Hepatocyte (in vitro differentiated cells): Measurements from ENCODE around the gene CLINT1. TPM values are rescaled to one million over a fixed set of nuclear protein-coding genes. Genes with fewer than 3 reads are reported as not detected.

Source experiments
- DNase-seq: peaks from one replicate; pipeline ENCODE4 v3.0.0-alpha.2; 2016; ENCODE audit warnings: low spot score
- H2AFZ ChIP-seq: fragments of 200-600 bp; sonication (generic); 2 replicates; pipeline ENCODE4 v1.6.0; 2016; ENCODE audit warnings: antibody characterized with exemption, mild to moderate bottlenecking
- H3K27ac ChIP-seq: fragments of 200-600 bp; sonication (generic); 2 replicates; pipeline ENCODE4 v1.5.1; 2016; ENCODE audit warnings: mild to moderate bottlenecking
- H3K27me3 ChIP-seq: fragments of 200-600 bp; sonication (generic); 2 replicates; pipeline ENCODE4 v1.6.1; 2016
- H3K36me3 ChIP-seq: fragments of 200-600 bp; sonication (generic); replicated peaks from 2 replicates; pipeline ENCODE4 v1.5.1; 2016; ENCODE audit warnings: low read depth; ENCODE audit not compliant: insufficient read depth
- H3K4me1 ChIP-seq: fragments of 200-600 bp; sonication (generic); 2 replicates; pipeline ENCODE4 v1.5.1; 2016; ENCODE audit warnings: mild to moderate bottlenecking, moderate library complexity; ENCODE audit not compliant: insufficient read depth
- H3K4me2 ChIP-seq: fragments of 200-600 bp; sonication (generic); 2 replicates; pipeline ENCODE4 v1.6.0; 2016
- H3K4me3 ChIP-seq: fragments of 200-600 bp; sonication (generic); 2 replicates; pipeline ENCODE4 v1.5.1; 2016; ENCODE audit warnings: mild to moderate bottlenecking
- H3K79me2 ChIP-seq: fragments of 200-600 bp; sonication (generic); 2 replicates; pipeline ENCODE4 v1.6.0; 2017; ENCODE audit warnings: mild to moderate bottlenecking
- H3K9me2 ChIP-seq: fragments of 200-600 bp; sonication (generic); replicated peaks from 2 replicates; pipeline ENCODE4 v1.6.0; 2017; ENCODE audit warnings: mild to moderate bottlenecking; ENCODE audit not compliant: insufficient read depth
- H3K9me3 ChIP-seq: fragments of 200-600 bp; sonication (generic); 2 replicates; pipeline ENCODE4 v1.5.1; 2016; ENCODE audit warnings: low read depth, mild to moderate bottlenecking
- H4K20me1 ChIP-seq: fragments of 200-600 bp; sonication (generic); 2 replicates; pipeline ENCODE4 v1.6.0; 2016; ENCODE audit warnings: mild to moderate bottlenecking; ENCODE audit not compliant: insufficient read depth, poor library complexity, severe bottlenecking
- CTCF ChIP-seq: fragments of 200-600 bp; sonication (generic); IDR thresholded peaks from 2 replicates; pipeline ENCODE4 v1.5.1; 2016; ENCODE audit warnings: antibody characterized with exemption, mild to moderate bottlenecking; ENCODE audit not compliant: poor library complexity
- EZH2 ChIP-seq: fragments of 200-600 bp; sonication (generic); IDR thresholded peaks from 2 replicates; pipeline ENCODE4 v1.6.1; 2016; ENCODE audit warnings: antibody characterized with exemption, mild to moderate bottlenecking, borderline replicate concordance
- EZH2phosphoT487 ChIP-seq: fragments of 200-600 bp; sonication (generic); IDR thresholded peaks from one replicate; pipeline ENCODE4 v1.6.1; 2018; ENCODE audit warnings: antibody characterized with exemption, mild to moderate bottlenecking, low read depth, moderate library complexity; ENCODE audit not compliant: unreplicated experiment, severe bottlenecking
- WGBS: methylation state at CpG from one replicate; pipeline ENCODE4 v1.1.6; 2016; ENCODE audit warnings: low lambda C conversion rate; ENCODE audit errors: missing lambda C conversion rate; 5-methylcytosine and 5-hydroxymethylcytosine counted together
- polyA plus RNA-seq: library from polyadenylated mRNA; unstranded; fragments of >200 nt; fragmentation: Nextera tagmentation; extraction: Ambion mirVana; gene quantifications from 2 replicates; pipeline ENCODE4 v1.2.1, GENCODE V29; 2016
- total RNA-seq: library from RNA; depleted of rRNA; stranded (reverse); fragments of >200 nt; gene quantifications from 2 replicates; pipeline ENCODE4 v1.2.3, GENCODE V29; 2014

CLINT1 gene
- total RNA-seq (107 and 129 TPM in 2 replicates), polyA plus RNA-seq (78.0 and 84.0 TPM in 2 replicates)

GRCh38 chr5:157858527-157859226, at the start of gene CLINT1:
TSS of gene CLINT1 (minus strand) at chr5:157859145. CDS start at chr5:157858970, 175 bp downstream.
- peaks cover 23% of the 10 kb centered on the region for H3K4me1 ChIP-seq
- no peaks in the 10 kb centered on the region for H3K9me3 ChIP-seq
- peak within 1 kb of the TSS; percentile 64 for H2AFZ ChIP-seq
- peak within 1 kb of the TSS; percentile 89 for H3K4me3 ChIP-seq
- H3K27ac ChIP-seq = peak within 1 kb of the TSS; percentile 92
- peaks cover 42% of the 10 kb centered on the region for H4K20me1 ChIP-seq
- peaks cover 52% of the 10 kb centered on the region for H3K79me2 ChIP-seq
- WGBS = under 1% methylated on average over 46 of the region's 59 CpGs
- DNase-seq = peak; percentile 94
- H3K36me3 ChIP-seq = no peaks in the 10 kb centered on the region
- no peaks in the 10 kb centered on the region for H3K9me2 ChIP-seq
- H3K27me3 ChIP-seq = no peaks in the 10 kb centered on the region
- TF ChIP-seq CTCF = no peak
- TF ChIP-seq EZH2 = no peak
- no peak for TF ChIP-seq EZH2phosphoT487
- H3K4me2 ChIP-seq = peak within 1 kb of the TSS; percentile 79

- Histone ChIP-seq H3K9me2 (no peaks in the 10 kb centered on the region), H3K36me3 (no peaks in the 10 kb centered on the region), H3K27me3 (no peaks in the 10 kb centered on the region), H4K20me1 (no peaks in the 10 kb centered on the region), H2AFZ (no peak overlapping the region), H3K4me1 (no peaks in the 10 kb centered on the region), H3K4me2 (no peak overlapping the region), H3K4me3 (no peak overlapping the region), H3K79me2 (no peaks in the 10 kb centered on the region), H3K9me3 (no peaks in the 10 kb centered on the region), H3K27ac (no peak overlapping the region)
- 100% methylated on average over 1 of the region's 1 CpG for whole genome bisulfite sequencing
- TF ChIP-seq EZH2 = no peak
- no peak for TF ChIP-seq EZH2phosphoT487
- no peak for TF ChIP-seq CTCF
- DNase-seq = no peak
Observed at GRCh38 chr5:157908459-157908858, 49.5 kb upstream of the CLINT1 start.

GRCh38 chr5:157907479-157907878, 48.5 kb upstream of the CLINT1 start:
- Histone ChIP-seq H4K20me1 (no peaks in the 10 kb centered on the region), H3K4me3 (no peak overlapping the region), H3K27ac (no peak overlapping the region), H3K4me2 (no peak overlapping the region), H3K79me2 (no peaks in the 10 kb centered on the region), H3K9me2 (no peaks in the 10 kb centered on the region), H3K27me3 (no peaks in the 10 kb centered on the region), H2AFZ (no peak overlapping the region), H3K4me1 (no peaks in the 10 kb centered on the region), H3K36me3 (no peaks in the 10 kb centered on the region), H3K9me3 (no peaks in the 10 kb centered on the region)
- WGBS = 96% methylated on average over 3 of the region's 3 CpGs
- no peak for DNase-seq
- TF ChIP-seq CTCF (no peak), EZH2phosphoT487 (no peak), EZH2 (no peak)
